Activated CD4-positive, alpha-beta memory T cell treated with anti-CD3 and anti-CD28 coated beads for 36 hours (primary cell): ENCODE data around the gene NPC1L1. TPM values are rescaled to one million over a fixed set of nuclear protein-coding genes. Genes with fewer than 3 reads are reported as not detected.

Experiments used
- CTCF ChIA-PET: fragments of 350-600 bp; sonication (Branson Sonifier 250); formaldehyde crosslinking; loops from one replicate; lab custom pipeline; 2021; ENCODE audit warnings: antibody characterized with exemption, inconsistent platforms; lab: Charles Lee
- POLR2A ChIA-PET: fragments of 350-600 bp; sonication (Branson Sonifier 250); formaldehyde crosslinking; loops from one replicate; lab custom pipeline; 2021; ENCODE audit warnings: antibody characterized with exemption; lab: Charles Lee
- DNase-seq: peaks from one replicate; pipeline ENCODE4 v3.0.0-alpha.2; 2020
- H3K27ac Mint-ChIP-seq: one replicate; pipeline ENCODE4 v1.8.0; 2021; ENCODE audit warnings: mixed read lengths
- H3K27me3 Mint-ChIP-seq: one replicate; pipeline ENCODE4 v1.8.0; 2021; ENCODE audit warnings: mixed read lengths
- H3K36me3 Mint-ChIP-seq: one replicate; pipeline ENCODE4 v1.8.0; 2021; ENCODE audit warnings: mixed read lengths
- H3K4me1 Mint-ChIP-seq: one replicate; pipeline ENCODE4 v1.8.0; 2021; ENCODE audit warnings: low read depth, mixed read lengths
- H3K4me3 Mint-ChIP-seq: one replicate; pipeline ENCODE4 v1.8.0; 2021; ENCODE audit warnings: mild to moderate bottlenecking, mixed read lengths
- H3K9me3 Mint-ChIP-seq: one replicate; pipeline ENCODE4 v1.8.0; 2021; ENCODE audit warnings: mixed read lengths
- intact Hi-C: fragments of 100-400 bp; cut with micrococcal nuclease; formaldehyde crosslinking; loops from one replicate; pipeline ENCODE4 v1.15.1; 2023
- total RNA-seq, 2 experiments: library from RNA; stranded (reverse); gene quantifications; one replicate each; pipeline ENCODE4 v1.2.3, GENCODE V29; 2021

The NPC1L1 gene
- total RNA-seq, 2 experiments from 2014 or later, result 0.07 TPM; not detected in 1

DNA sequence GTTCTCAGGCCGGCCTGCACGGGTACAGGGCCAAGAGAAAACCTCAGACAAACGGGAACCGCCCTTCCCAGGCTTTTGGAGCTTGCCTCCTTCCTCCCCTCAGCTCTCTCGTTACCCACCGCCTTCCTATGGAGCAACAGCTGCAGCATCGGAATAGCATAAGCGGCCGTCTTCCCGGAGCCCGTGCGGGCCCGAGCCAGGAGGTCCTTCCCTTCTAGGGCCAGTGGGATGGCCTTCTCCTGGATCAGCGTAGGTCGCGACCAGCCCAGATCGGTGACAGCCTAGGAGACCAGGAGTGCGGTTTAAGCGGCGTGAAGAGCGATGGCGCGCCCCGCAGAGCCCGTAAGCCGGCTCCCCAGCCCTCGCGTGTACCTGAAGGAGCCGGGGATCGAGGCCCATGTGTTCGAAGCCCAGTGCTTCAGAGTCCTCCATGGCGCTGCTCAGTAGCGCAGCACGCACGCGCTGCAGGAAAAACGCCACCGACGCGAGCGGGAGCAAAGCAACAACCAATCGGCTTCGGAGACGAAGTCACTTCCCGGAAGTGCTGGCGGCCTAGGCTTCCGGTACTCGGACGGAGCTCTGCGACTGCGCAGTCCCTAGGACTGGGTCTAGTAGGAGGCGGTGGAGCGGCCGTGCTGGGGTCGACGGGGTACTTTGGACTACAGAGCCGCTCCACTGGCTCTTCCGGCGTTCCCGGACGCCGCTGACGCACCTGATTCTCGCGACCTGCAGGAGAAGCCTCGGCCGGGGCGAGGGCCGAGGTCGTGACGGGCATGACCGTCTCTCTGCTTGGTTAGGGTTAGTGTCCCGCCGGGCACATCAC lies 32.5 kb upstream of the NPC1L1 start, which contains the start of gene DDX56:
Gene DDX56 (minus strand): TSS at position 445 of the 823 bp plus-strand sequence. CDS start 13 bp downstream, at position 432.
- Mint-ChIP-seq H3K27ac (peak within 1 kb of the TSS; percentile 91), H3K9me3 (no peaks in the 10 kb centered on the region), H3K4me3 (peak within 1 kb of the TSS; percentile 92), H3K4me1 (peaks cover 43% of the 10 kb centered on the region), H3K36me3 (peaks cover 63% of the 10 kb centered on the region), H3K27me3 (no peaks in the 10 kb centered on the region)
- intact Hi-C loops, result loop anchor here (1.0 kb wide), 2 partner anchors 9 to 312 kb away; partner anchors contain the start of genes PURB and TMED4
- CTCF ChIA-PET, result interaction anchor here (0.6 to 4.5 kb wide), 4 partner anchors 8 to 513 kb away, joined by 3 to 35 read pairs (median 6); partner anchors contain the start of gene H2AZ2
- POLR2A ChIA-PET, result interaction anchor here (0.6 to 2.5 kb wide), 14 partner anchors 8 to 538 kb away, joined by 3 to 23 read pairs (median 6); partner anchors contain the start of genes NUDCD3, OGDH, TBRG4 and TMED4
- DNase-seq, result peak; percentile 97

DNA sequence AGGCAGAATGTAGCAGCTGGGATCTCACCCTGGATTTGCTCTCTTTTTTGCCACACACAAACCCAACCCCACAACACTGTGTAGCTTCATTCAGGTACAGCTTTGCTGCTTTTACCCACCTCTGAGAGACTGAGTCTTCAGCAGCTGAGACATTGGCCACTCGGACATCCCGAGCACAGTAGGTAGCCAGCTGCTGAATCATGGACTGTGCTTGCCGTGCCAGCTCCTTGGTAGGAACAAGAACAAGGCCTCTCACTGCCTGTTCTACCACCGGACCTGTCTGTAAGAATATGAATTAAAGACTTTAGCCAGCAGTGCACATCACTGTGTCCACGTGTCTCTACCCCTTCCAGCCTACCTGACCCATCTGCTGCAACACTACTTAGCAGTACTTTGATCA lies 31.6 kb upstream of the NPC1L1 start:
- Mint-ChIP-seq H3K9me3 (no peaks in the 10 kb centered on the region), H3K36me3 (peaks cover 64% of the 10 kb centered on the region), H3K27ac (peak overlapping the region; percentile 91), H3K4me3 (peak overlapping the region; percentile 92), H3K4me1 (peaks cover 40% of the 10 kb centered on the region), H3K27me3 (no peaks in the 10 kb centered on the region)
- POLR2A ChIA-PET, result interaction anchor here (0.6 to 2.5 kb wide), 7 partner anchors 8 to 539 kb away, joined by 3 to 23 read pairs (median 6); partner anchors contain the start of genes TBRG4 and TMED4
- CTCF ChIA-PET, result interaction anchor here (0.8 to 4.5 kb wide), 5 partner anchors 7 to 312 kb away, joined by 3 to 35 read pairs (median 3); partner anchors contain the start of gene H2AZ2
- no peak for DNase-seq
- intact Hi-C loops, result no loop called here

GRCh38 chr7:44569959-44570358 lies 28.8 kb upstream of the NPC1L1 start:
- peaks cover 37% of the 10 kb centered on the region for H3K4me1 Mint-ChIP-seq
- peaks cover 73% of the 10 kb centered on the region for H3K36me3 Mint-ChIP-seq
- no peaks in the 10 kb centered on the region for H3K9me3 Mint-ChIP-seq
- ChIA-PET POLR2A (interaction anchor here (0.6 kb wide), 1 partner anchor 14 kb away, joined by 3 read pairs; no protein-coding TSS in a partner anchor), CTCF (no interaction called here)
- DNase-seq, result no peak
- H3K27ac Mint-ChIP-seq, result no peak overlapping the region
- H3K27me3 Mint-ChIP-seq, result no peaks in the 10 kb centered on the region
- intact Hi-C loops, result no loop called here
- H3K4me3 Mint-ChIP-seq, result no peak overlapping the region

- Mint-ChIP-seq H3K36me3 (peaks cover 78% of the 10 kb centered on the region), H3K27ac (no peak overlapping the region), H3K9me3 (no peaks in the 10 kb centered on the region), H3K4me3 (no peak overlapping the region), H3K27me3 (no peaks in the 10 kb centered on the region), H3K4me1 (peaks cover 28% of the 10 kb centered on the region)
- ChIA-PET CTCF (no interaction called here), POLR2A (no interaction called here)
- intact Hi-C loops, result no loop called here
- no peak for DNase-seq
Observed at GRCh38 chr7:44568771-44569560, 27.8 kb upstream of the NPC1L1 start.

DNA sequence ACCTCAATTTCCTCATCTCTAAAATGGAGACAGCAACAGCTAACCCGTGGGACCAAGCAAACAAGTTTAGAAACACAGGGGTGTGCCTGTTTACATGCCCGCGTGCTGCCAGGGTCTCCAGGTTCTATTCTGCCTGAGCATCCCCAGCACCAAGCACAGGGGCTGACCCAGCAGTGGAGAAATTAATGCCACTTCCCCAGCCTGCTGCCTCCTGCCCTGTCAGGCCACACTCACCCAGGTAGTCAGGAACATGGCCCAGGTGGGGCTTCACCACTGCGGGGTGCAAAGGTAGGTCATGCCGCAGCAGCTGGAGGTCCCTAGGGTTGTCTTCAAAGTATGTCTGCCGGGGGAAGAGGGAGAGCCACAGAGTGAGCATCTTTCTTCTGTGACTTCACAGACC lies 26.8 kb upstream of the NPC1L1 start:
- peaks cover 68% of the 10 kb centered on the region for H3K36me3 Mint-ChIP-seq
- H3K4me1 Mint-ChIP-seq, result peaks cover 25% of the 10 kb centered on the region
- intact Hi-C loops, result no loop called here
- H3K9me3 Mint-ChIP-seq, result no peaks in the 10 kb centered on the region
- POLR2A ChIA-PET, result interaction anchor here (0.6 kb wide), 1 partner anchor 93 kb away, joined by 3 read pairs; no protein-coding TSS in a partner anchor
- H3K27ac Mint-ChIP-seq, result no peak overlapping the region
- DNase-seq, result no peak
- CTCF ChIA-PET, result interaction anchor here (1.0 kb wide), 1 partner anchor 327 kb away, joined by 5 read pairs; no protein-coding TSS in a partner anchor
- H3K4me3 Mint-ChIP-seq, result no peak overlapping the region
- H3K27me3 Mint-ChIP-seq, result no peaks in the 10 kb centered on the region

DNA sequence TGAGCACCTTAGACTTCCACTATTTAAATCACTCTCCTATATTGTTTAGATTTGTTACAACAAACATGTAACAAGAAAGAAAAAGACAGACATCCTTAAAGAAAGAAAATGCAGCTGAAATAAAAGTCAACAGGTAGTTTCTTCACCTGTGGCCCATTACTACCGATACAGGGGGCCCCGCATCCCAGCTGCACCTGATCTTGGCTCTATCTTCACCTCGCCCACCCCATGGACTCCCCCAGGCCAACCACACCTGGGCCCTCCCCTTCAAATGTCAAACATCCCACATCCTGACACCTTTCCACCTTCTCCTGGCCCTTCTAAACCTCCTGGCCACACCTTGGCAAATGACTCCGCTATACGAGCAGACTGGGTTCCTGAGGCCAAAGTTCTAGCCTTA lies 25.6 kb upstream of the NPC1L1 start:
- DNase-seq, result no peak
- Mint-ChIP-seq H3K27ac (no peak overlapping the region), H3K27me3 (no peaks in the 10 kb centered on the region), H3K4me3 (no peak overlapping the region), H3K4me1 (peaks cover 15% of the 10 kb centered on the region), H3K36me3 (peaks cover 56% of the 10 kb centered on the region), H3K9me3 (no peaks in the 10 kb centered on the region)
- CTCF ChIA-PET, result interaction anchor here (1.0 to 3.7 kb wide), 7 partner anchors 8 to 326 kb away, joined by 5 to 43 read pairs (median 14); partner anchors contain the start of genes DDX56 and NUDCD3
- POLR2A ChIA-PET, result no interaction called here
- intact Hi-C loops, result no loop called here

DNA sequence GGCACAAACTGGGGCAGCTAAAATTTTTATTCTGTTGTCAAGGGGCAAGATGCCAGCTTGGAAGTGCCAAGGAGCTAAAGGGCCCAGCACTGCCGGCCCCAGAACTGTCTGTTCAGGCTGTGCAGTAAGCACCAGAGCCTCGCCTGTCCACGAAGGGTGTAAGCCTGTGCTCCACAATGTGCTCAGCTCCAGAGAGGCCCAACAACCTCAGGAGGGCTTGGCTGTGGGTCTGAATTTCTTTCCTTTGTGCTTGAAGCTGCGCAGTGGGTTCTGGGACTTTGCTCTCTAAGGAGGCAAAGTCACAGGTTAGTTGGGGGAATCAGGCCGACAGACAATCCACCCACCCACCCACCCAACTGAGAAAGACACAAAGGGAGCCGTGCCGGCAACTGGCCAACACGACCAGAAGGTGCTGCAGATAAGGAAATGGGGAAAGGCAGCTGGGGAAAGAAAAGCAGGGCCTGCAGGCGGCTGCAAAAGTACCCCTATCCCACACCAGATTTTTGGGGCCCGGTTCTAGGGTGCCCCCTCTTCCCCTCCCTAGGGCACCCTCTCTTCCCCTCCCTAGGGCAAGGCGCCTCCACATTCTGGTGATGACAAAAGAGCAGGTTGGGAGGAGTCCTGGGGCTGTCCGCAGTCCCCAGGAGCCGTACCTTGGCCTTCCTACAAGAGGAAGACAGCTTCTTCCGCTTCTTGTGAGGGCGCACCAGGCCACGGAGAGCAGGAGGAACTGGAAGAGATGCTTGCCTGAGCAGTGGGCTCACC lies 24.8 kb upstream of the NPC1L1 start:
- DNase-seq, result no peak
- POLR2A ChIA-PET, result interaction anchor here (0.5 to 2.9 kb wide), 5 partner anchors 8 to 281 kb away, joined by 3 to 19 read pairs (median 4); partner anchors contain the start of gene DDX56
- Mint-ChIP-seq H3K27ac (peak overlapping the region; percentile 23), H3K4me3 (no peak overlapping the region), H3K9me3 (no peaks in the 10 kb centered on the region), H3K4me1 (peaks cover 10% of the 10 kb centered on the region), H3K36me3 (peaks cover 49% of the 10 kb centered on the region), H3K27me3 (no peaks in the 10 kb centered on the region)
- CTCF ChIA-PET, result interaction anchor here (0.8 to 3.7 kb wide), 44 partner anchors 9 to 570 kb away, joined by 3 to 43 read pairs (median 4); partner anchors contain the start of genes DDX56, H2AZ2, NUDCD3 and OGDH
- intact Hi-C loops, result loop anchor here (1.0 kb wide), 1 partner anchor 325 kb away; no protein-coding TSS in a partner anchor

DNA sequence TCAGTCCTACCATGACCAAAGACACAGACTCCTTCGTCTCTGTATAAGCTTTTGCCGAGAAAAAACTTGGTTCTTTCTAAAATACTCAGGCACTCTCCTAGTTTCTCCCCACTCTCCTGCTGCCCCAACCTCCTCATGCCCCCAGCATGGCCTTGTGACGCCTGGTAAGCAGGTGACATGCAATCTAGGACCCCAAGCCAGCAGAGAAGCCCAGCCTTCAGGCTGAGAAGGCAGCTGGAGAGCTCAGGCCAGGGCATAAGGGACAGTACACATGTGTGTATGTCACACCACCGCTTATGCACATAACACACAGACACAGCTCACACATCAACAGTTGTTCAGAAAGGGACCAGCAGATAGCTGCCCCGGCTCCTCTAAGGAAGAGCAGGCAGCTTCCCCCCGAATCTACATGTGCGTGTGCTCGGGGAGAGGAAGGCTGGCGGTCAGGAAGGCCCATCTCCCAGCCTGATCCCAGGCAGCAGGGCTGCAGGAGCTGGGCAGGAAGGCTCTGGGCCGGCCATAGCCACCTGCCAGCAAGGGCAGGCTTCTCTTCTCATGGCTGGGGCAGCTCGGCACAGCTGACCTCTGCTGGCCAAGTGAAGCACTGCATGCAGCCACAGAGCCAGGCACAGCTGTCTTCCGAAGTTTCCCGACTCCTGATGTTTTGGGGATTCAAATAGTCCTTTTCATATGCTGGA lies 24.1 kb upstream of the NPC1L1 start:
- CTCF ChIA-PET, result interaction anchor here (0.6 to 3.7 kb wide), 50 partner anchors 9 to 571 kb away, joined by 3 to 43 read pairs (median 4); partner anchors contain the start of genes DDX56, H2AZ2, NUDCD3 and OGDH
- no peaks in the 10 kb centered on the region for H3K27me3 Mint-ChIP-seq
- H3K9me3 Mint-ChIP-seq, result no peaks in the 10 kb centered on the region
- H3K27ac Mint-ChIP-seq, result peak overlapping the region; percentile 23
- intact Hi-C loops, result loop anchor here (1.0 kb wide), 1 partner anchor 324 kb away; no protein-coding TSS in a partner anchor
- no peak overlapping the region for H3K4me3 Mint-ChIP-seq
- peaks cover 10% of the 10 kb centered on the region for H3K4me1 Mint-ChIP-seq
- peak; percentile 77 for DNase-seq
- POLR2A ChIA-PET, result interaction anchor here (0.5 to 2.9 kb wide), 5 partner anchors 9 to 282 kb away, joined by 3 to 19 read pairs (median 4); partner anchors contain the start of gene DDX56
- H3K36me3 Mint-ChIP-seq, result peaks cover 48% of the 10 kb centered on the region

DNA sequence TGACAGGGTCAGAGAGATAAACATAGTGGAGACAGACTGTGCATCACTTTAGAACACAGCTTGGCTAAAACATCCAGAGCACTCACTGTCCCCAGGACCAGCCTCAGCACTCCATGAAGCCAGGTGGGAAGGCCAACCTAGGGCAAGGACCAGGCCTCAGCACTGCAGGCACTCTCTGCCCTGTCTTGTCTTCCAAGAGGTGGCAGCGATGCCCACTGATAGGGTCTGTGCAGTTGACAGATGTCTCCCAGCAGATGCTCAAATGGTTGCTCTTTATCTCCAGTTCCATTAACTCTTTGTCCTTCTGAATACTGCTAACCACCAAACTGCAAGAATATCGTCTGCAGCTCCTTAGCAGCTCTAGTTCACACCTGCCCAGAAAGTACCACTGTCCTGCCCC lies 23.5 kb upstream of the NPC1L1 start:
- CTCF ChIA-PET, result interaction anchor here (0.7 to 3.7 kb wide), 34 partner anchors 10 to 572 kb away, joined by 3 to 43 read pairs (median 4); partner anchors contain the start of genes DDX56, H2AZ2, NUDCD3 and OGDH
- H3K4me3 Mint-ChIP-seq, result no peak overlapping the region
- POLR2A ChIA-PET, result interaction anchor here (1.2 to 2.9 kb wide), 3 partner anchors 9 to 30 kb away, joined by 4 to 19 read pairs (median 4); partner anchors contain the start of genes DDX56 and TMED4
- peaks cover 44% of the 10 kb centered on the region for H3K36me3 Mint-ChIP-seq
- intact Hi-C loops, result loop anchor here (1.0 kb wide), 1 partner anchor 323 kb away; no protein-coding TSS in a partner anchor
- no peaks in the 10 kb centered on the region for H3K9me3 Mint-ChIP-seq
- H3K27me3 Mint-ChIP-seq, result no peaks in the 10 kb centered on the region
- no peak for DNase-seq
- no peak overlapping the region for H3K27ac Mint-ChIP-seq
- peaks cover 6% of the 10 kb centered on the region for H3K4me1 Mint-ChIP-seq

DNA sequence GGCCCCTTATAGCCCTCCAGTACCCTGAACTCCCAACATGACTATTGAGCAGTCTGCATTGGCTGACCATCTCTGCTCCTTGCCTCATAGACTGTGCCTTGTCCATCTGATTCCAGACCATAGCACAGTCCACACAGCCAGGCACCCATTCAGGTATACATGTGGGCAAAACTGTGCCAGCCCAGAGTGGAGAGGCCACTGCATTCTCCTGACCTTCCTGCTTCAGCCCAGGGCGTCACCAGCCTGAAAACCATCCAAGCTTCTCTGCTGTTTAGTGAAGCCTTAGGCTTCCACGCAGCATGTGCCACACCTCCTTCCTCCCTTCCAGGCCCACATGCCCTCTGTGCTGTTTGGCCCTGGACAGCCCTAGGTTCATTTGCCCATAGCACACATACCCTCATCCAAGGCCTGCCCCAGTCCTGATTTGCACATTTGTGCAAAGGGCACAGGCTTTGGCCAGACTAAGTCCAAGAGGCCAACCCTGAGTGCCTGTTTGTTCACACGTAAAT lies 22.1 kb upstream of the NPC1L1 start:
- intact Hi-C loops, result no loop called here
- Mint-ChIP-seq H3K36me3 (peaks cover 31% of the 10 kb centered on the region), H3K4me3 (no peak overlapping the region), H3K27me3 (no peaks in the 10 kb centered on the region), H3K4me1 (peaks cover 6% of the 10 kb centered on the region), H3K27ac (peak overlapping the region; percentile 6), H3K9me3 (no peaks in the 10 kb centered on the region)
- ChIA-PET CTCF (interaction anchor here (1.0 to 3.3 kb wide), 2 partner anchors 132 to 321 kb away, joined by 3 to 43 read pairs; no protein-coding TSS in a partner anchor), POLR2A (interaction anchor here (2.9 kb wide), 1 partner anchor 11 kb away, joined by 19 read pairs; the partner anchor contains the start of gene DDX56)
- DNase-seq, result no peak
